PFSK-1 (cell line): ENCODE results near the gene CDC45.

Source experiments
- POLR2AphosphoS5 ChIP-seq: IDR thresholded peaks from 2 replicates; pipeline ENCODE4 v1.6.1; 2012; ENCODE audit warnings: low read depth, mild to moderate bottlenecking, control low read depth, low read length, moderate library complexity
- TF ChIP-seq, protein P1 (sequence below), 2 experiments: IDR thresholded peaks; 2 replicates each; pipeline versions ENCODE4 v1.6.1 to v1.8.0; 2011 to 2012; ENCODE audit warnings: low read depth in 2 of 2, low read length in 2 of 2, control low read depth in 1 of 2, inconsistent platforms in 1 of 2, mild to moderate bottlenecking in 1 of 2, moderate library complexity in 1 of 2; ENCODE audit not compliant: insufficient read depth in 1 of 2

- no peak for TF ChIP-seq POLR2AphosphoS5
- TF ChIP-seq, protein P1, sequence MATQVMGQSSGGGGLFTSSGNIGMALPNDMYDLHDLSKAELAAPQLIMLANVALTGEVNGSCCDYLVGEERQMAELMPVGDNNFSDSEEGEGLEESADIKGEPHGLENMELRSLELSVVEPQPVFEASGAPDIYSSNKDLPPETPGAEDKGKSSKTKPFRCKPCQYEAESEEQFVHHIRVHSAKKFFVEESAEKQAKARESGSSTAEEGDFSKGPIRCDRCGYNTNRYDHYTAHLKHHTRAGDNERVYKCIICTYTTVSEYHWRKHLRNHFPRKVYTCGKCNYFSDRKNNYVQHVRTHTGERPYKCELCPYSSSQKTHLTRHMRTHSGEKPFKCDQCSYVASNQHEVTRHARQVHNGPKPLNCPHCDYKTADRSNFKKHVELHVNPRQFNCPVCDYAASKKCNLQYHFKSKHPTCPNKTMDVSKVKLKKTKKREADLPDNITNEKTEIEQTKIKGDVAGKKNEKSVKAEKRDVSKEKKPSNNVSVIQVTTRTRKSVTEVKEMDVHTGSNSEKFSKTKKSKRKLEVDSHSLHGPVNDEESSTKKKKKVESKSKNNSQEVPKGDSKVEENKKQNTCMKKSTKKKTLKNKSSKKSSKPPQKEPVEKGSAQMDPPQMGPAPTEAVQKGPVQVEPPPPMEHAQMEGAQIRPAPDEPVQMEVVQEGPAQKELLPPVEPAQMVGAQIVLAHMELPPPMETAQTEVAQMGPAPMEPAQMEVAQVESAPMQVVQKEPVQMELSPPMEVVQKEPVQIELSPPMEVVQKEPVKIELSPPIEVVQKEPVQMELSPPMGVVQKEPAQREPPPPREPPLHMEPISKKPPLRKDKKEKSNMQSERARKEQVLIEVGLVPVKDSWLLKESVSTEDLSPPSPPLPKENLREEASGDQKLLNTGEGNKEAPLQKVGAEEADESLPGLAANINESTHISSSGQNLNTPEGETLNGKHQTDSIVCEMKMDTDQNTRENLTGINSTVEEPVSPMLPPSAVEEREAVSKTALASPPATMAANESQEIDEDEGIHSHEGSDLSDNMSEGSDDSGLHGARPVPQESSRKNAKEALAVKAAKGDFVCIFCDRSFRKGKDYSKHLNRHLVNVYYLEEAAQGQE (IDR thresholded peaks at IDR 0.05; ENCODE audit: insufficient read depth in 1 of 2, low read depth in 2 of 2, low read length in 2 of 2): no peak
Measured at GRCh38 chr22:19523240-19524169, 43.8 kb downstream of the CDC45 start.
